K562 (cell line): ENCODE results near the gene DOLPP1. TPM values are rescaled to one million over a fixed set of nuclear protein-coding genes. Genes with fewer than 3 reads are reported as not detected.

ENCODE experiments used
- ATAC-seq: fragments of 200-7000 bp; cut with Tn5 transposase; 3 replicates; pipeline ENCODE4 v1.9.1; 2020; ENCODE audit warnings: moderate library complexity
- BruUV-seq: library from RNA; stranded (reverse); fragments of 400-500 nt; replicated peaks from 2 replicates; lab custom pipeline; 2021; lab: Mats Ljungman, UMichigan
- CTCF ChIA-PET: fragments of 300-600 bp; formaldehyde crosslinking; extraction: SDS; loops from one replicate; lab custom pipeline; 2021; ENCODE audit warnings: low intra/inter-chr PET ratio; lab: Yijun Ruan, JAX
- POLR2A ChIA-PET: fragments of 300-600, 350-650 bp; sonication (Branson Sonifier 250); formaldehyde crosslinking; extraction: SDS; loops from one replicate; lab custom pipeline; 2021; ENCODE audit warnings: antibody characterized with exemption, inconsistent platforms; lab: Yijun Ruan, JAX
- DNase-seq, 4 experiments: peaks; one replicate each; pipeline versions ENCODE4 v3.0.0 to v3.0.0-alpha.2; 2011 to 2018; ENCODE audit warnings: low spot score in 3 of 4, mixed read lengths in 3 of 4; ENCODE audit errors: extremely low read depth in 1 of 4
- FAIRE-seq: peaks from 2 replicates; lab custom pipeline; 2011; peaks lifted over from hg19 to GRCh38; lab: Jason Lieb, UNC
- H2AFZ ChIP-seq: 2 replicates; pipeline ENCODE4 v1.6.0; 2011; ENCODE audit warnings: low read depth, low read length, control low read depth, inconsistent platforms
- H3K27ac ChIP-seq: fragments of 200-600 bp; 3 replicates; pipeline ENCODE4 v1.8.0; 2011; ENCODE audit warnings: low read depth, mild to moderate bottlenecking, control low read depth, inconsistent platforms, low read length, moderate library complexity, mixed read lengths; ENCODE audit errors: extremely low read depth
- H3K27me3 ChIP-seq, 2 experiments: fragments of 300-600 bp in 1 of 2; 2 replicates in 1 of 2; 3 replicates in 1 of 2; pipeline versions ENCODE4 v1.6.0 to v1.8.0; 2011; ENCODE audit warnings: inconsistent platforms in 2 of 2, low read length in 2 of 2, mild to moderate bottlenecking in 1 of 2, mixed read lengths in 1 of 2, moderate library complexity in 1 of 2; ENCODE audit not compliant: control insufficient read depth in 2 of 2, insufficient read depth in 2 of 2
- H3K36me3 ChIP-seq: fragments of 300-600 bp; 3 replicates; pipeline ENCODE4 v1.8.0; 2011; ENCODE audit warnings: mild to moderate bottlenecking, low read length, inconsistent platforms; ENCODE audit not compliant: control insufficient read depth, insufficient read depth
- H3K4me1 ChIP-seq, 2 experiments: fragments of 200-600 bp in 1 of 2; replicated peaks in 1 of 2; 2 replicates in 1 of 2; 3 replicates in 1 of 2; pipeline versions ENCODE4 v1.5.1 to v1.8.0; 2011; ENCODE audit warnings: inconsistent platforms in 2 of 2, low read length in 2 of 2, mild to moderate bottlenecking in 1 of 2, mixed read lengths in 1 of 2, moderate library complexity in 1 of 2; ENCODE audit not compliant: control insufficient read depth in 2 of 2, insufficient read depth in 2 of 2
- H3K4me2 ChIP-seq: 2 replicates; pipeline ENCODE4 v1.6.1; 2011; ENCODE audit warnings: low read length, control low read depth, inconsistent platforms, mixed read lengths; ENCODE audit not compliant: insufficient read depth
- H3K4me3 ChIP-seq: fragments of 200-600 bp; sonication (generic), shearing (Covaris generic); 2 replicates; pipeline ENCODE4 v1.5.1; 2016; ENCODE audit warnings: control low read depth, inconsistent platforms
- H3K79me2 ChIP-seq: fragments of 200-600 bp; 3 replicates; pipeline ENCODE4 v1.8.0; 2011; ENCODE audit warnings: low read length, inconsistent platforms; ENCODE audit not compliant: control insufficient read depth, insufficient read depth
- H3K9ac ChIP-seq, 2 experiments: 2 replicates each; pipeline versions ENCODE4 v1.6.0 to v1.6.1; 2011; ENCODE audit warnings: low read depth in 2 of 2, low read length in 2 of 2, control low read depth in 1 of 2, inconsistent platforms in 1 of 2, mild to moderate bottlenecking in 1 of 2, mixed read lengths in 1 of 2; ENCODE audit not compliant: insufficient read depth in 1 of 2
- H3K9me1 ChIP-seq: one replicate; pipeline ENCODE4 v1.6.0; 2011; ENCODE audit warnings: inconsistent platforms, mild to moderate bottlenecking, low read length, moderate library complexity; ENCODE audit not compliant: control insufficient read depth, insufficient read depth
- H3K9me3 ChIP-seq: replicated peaks from 2 replicates; pipeline ENCODE4 v1.5.1; 2011; ENCODE audit warnings: low read depth, low read length, inconsistent platforms; ENCODE audit not compliant: control insufficient read depth, insufficient read depth
- H4K20me1 ChIP-seq: replicated peaks from 2 replicates; pipeline ENCODE4 v1.6.1; 2011; ENCODE audit warnings: low read length, inconsistent platforms, mixed read lengths; ENCODE audit not compliant: control insufficient read depth, insufficient read depth
- BMI1 ChIP-seq: fragments of 150-350 bp; IDR thresholded peaks from 2 replicates; pipeline ENCODE4 v1.6.1; 2014; ENCODE audit warnings: low read length
- CEBPB ChIP-seq: fragments of 450-650 bp; IDR thresholded peaks from 2 replicates; pipeline ENCODE4 v1.6.1; 2016; ENCODE audit warnings: missing genetic modification characterization, missing compliant biosample characterization
- CTBP1 ChIP-seq: fragments of 450-650 bp; IDR thresholded peaks from 2 replicates; pipeline ENCODE4 v1.6.1; 2016; ENCODE audit warnings: borderline replicate concordance
- FOSL1 ChIP-seq: fragments of 200-800 bp; sonication (Bioruptor generic); conservative IDR thresholded peaks from 2 replicates; pipeline ENCODE4 v1.6.1; 2016; ENCODE audit warnings: missing genetic modification characterization, missing compliant biosample characterization
- FOXA3 ChIP-seq, 2 experiments: fragments of 450-650 bp in 1 of 2; sonication (generic) in 1 of 2; formaldehyde crosslinking; IDR thresholded peaks in 1 of 2; conservative IDR thresholded peaks in 1 of 2; 2 replicates each; pipeline versions ENCODE4 v1.4.0 to v1.8.0; 2020 to 2022; ENCODE audit warnings: mild to moderate bottlenecking in 2 of 2, missing genetic modification reagents in 1 of 2
- KAT8 ChIP-seq: fragments of 450-650 bp; IDR thresholded peaks from 2 replicates; pipeline ENCODE4 v1.6.1; 2016; ENCODE audit warnings: low read depth, mild to moderate bottlenecking
- KLF6 ChIP-seq: fragments of 250-450 bp; sonication (Bioruptor Pico); IDR thresholded peaks from 2 replicates; pipeline ENCODE4 v1.4.0; 2020; ENCODE audit warnings: mild to moderate bottlenecking, moderate library complexity, borderline replicate concordance
- OTX1 ChIP-seq: fragments of 450-650 bp; formaldehyde crosslinking; IDR thresholded peaks from 2 replicates; pipeline ENCODE4 v1.4.0; 2022; ENCODE audit warnings: mild to moderate bottlenecking
- POLR3G ChIP-seq: IDR thresholded peaks from 2 replicates; pipeline ENCODE4 v1.6.1; 2011; ENCODE audit not compliant: insufficient read length, insufficient replicate concordance; ENCODE audit errors: extremely low read depth
- RBBP5 ChIP-seq: fragments of 200-600 bp; sonication (generic); IDR thresholded peaks from 2 replicates; pipeline ENCODE4 v1.6.1; 2012; ENCODE audit warnings: borderline replicate concordance, mild to moderate bottlenecking, low read length, control low read depth, inconsistent platforms; ENCODE audit not compliant: insufficient read depth, poor library complexity, severe bottlenecking
- RBM14 ChIP-seq: fragments of 200-400 bp; formaldehyde crosslinking; IDR thresholded peaks from 2 replicates; pipeline ENCODE4 v1.6.1; 2018; ENCODE audit warnings: low read depth, mild to moderate bottlenecking, low read length, moderate library complexity, borderline replicate concordance; ENCODE audit not compliant: insufficient read depth
- SIX5 ChIP-seq, 2 experiments: IDR thresholded peaks; 2 replicates each; pipeline ENCODE4 v1.6.1; 2011; ENCODE audit warnings: low read length in 2 of 2, borderline replicate concordance in 1 of 2, low read depth in 1 of 2, mild to moderate bottlenecking in 1 of 2, moderate library complexity in 1 of 2; ENCODE audit not compliant: insufficient read depth in 1 of 2
- SOX6 ChIP-seq: fragments of 450-650 bp; IDR thresholded peaks from 2 replicates; pipeline ENCODE4 v1.6.1; 2014; ENCODE audit warnings: mild to moderate bottlenecking
- ZNF717 ChIP-seq: fragments of 250-450 bp; sonication (Bioruptor Pico); IDR thresholded peaks from 2 replicates; pipeline ENCODE4 v1.5.0; 2021
- WGBS: fragments of 100-300 bp; shearing (Covaris generic); methylation state at CpG from one replicate; pipeline ENCODE4 v1.1.6; 2016; ENCODE audit warnings: low coverage, mixed read lengths; ENCODE audit not compliant: insufficient coverage; ENCODE audit errors: missing lambda C conversion rate; 5-methylcytosine and 5-hydroxymethylcytosine counted together
- in situ Hi-C: fragments of 300-500 bp; cut with MboI; formaldehyde crosslinking; loops from 4 replicates; pipeline ENCODE4 v1.15.0; 2018; ENCODE audit warnings: inconsistent platforms, mixed read lengths
- intact Hi-C: fragments of 100-400 bp; cut with micrococcal nuclease; formaldehyde crosslinking; loops from 2 replicates; pipeline ENCODE4 v1.14.2; 2022
- polyA plus RNA-seq, 8 experiments: library from polyadenylated mRNA; depleted of rRNA in 4 of 8; stranded (reverse) in 5 of 8; unstranded in 3 of 8; fragments of >200 nt; fragmentation: Nextera tagmentation in 2 of 8; fragmentation: Illumina TruSeq in 1 of 8; extraction: Ambion mirVana in 2 of 8; extraction: Trizol in 1 of 8; gene quantifications; 2 replicates each; pipeline versions ENCODE4 v1.2.1 to v1.2.3, GENCODE V29; 2011 to 2014; ENCODE audit warnings: inconsistent platforms in 1 of 8, missing spikeins in 1 of 8
- total RNA-seq, 7 experiments: library from RNA; depleted of rRNA in 6 of 7; stranded (reverse); fragments of >200 nt in 6 of 7; fragmentation: Illumina TruSeq in 2 of 7; extraction: Trizol in 2 of 7; gene quantifications; 2 replicates each; pipeline versions ENCODE4 v1.2.1 to v1.2.3, GENCODE V29; 2011 to 2021; ENCODE audit warnings: low replicate concordance in 1 of 7
- TF ChIP-seq, protein P1 (sequence below), 2 experiments: fragments of 450-650 bp; IDR thresholded peaks; 2 replicates each; pipeline ENCODE4 v1.6.1; 2018; ENCODE audit warnings: mild to moderate bottlenecking in 2 of 2, low read depth in 1 of 2; ENCODE audit not compliant: partially characterized antibody in 2 of 2
- TF ChIP-seq, protein P2 (sequence below): sonication (generic); formaldehyde crosslinking; IDR thresholded peaks from 2 replicates; pipeline ENCODE4 v1.8.1; 2023; ENCODE audit warnings: mild to moderate bottlenecking, missing genetic modification reagents
- TF ChIP-seq, protein P3 (sequence below): fragments of 450-650 bp; IDR thresholded peaks from 2 replicates; pipeline ENCODE4 v1.6.1; 2016

DOLPP1 gene
- total and polyA plus RNA-seq, 9 of the 15 experiments (the other 6 are each of a cell fraction or from before 2014, with no cell fraction given), result 3.0 to 39.8 (median 30.5) TPM

DNA sequence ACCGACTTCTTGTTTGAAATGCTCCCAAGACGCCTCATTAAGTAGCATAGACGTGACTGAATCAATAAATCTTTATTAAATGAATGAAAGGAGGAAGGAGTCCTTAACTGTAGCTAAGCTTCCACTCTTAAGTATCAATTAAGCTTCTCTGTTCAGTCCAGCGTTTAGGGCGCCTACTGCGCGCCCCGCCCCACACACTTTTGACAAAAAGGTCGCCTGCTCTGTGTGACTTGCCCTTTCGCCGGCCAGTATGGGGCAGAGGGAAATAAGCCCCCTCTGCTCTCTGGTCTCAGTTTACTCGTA, 662 bp upstream of the DOLPP1 start:
- BruUV-seq, result TSS peak; percentile 91
- TF ChIP-seq FOXA3 (CRISPR knock-in tag; conservative IDR thresholded peaks at IDR 0.05 in 1 of 2, IDR thresholded peaks at IDR 0.05 in 1 of 2) (no peak), CEBPB (tag) (no peak), KAT8 (0 out of 2 replicates have a peak, but pooled peaks have one; percentile 44), FOSL1 (tag) (no peak), BMI1 (no peak), KLF6 (CRISPR knock-in tag) (no peak), OTX1 (no peak), RBBP5 (no peak), CTBP1 (no peak), SIX5 (IDR thresholded peaks at IDR 0.05; ENCODE audit: borderline replicate concordance in 1 of 2, insufficient read depth in 1 of 2, low read depth in 1 of 2, low read length in 2 of 2) (no peak), RBM14 (no peak), SOX6 (no peak), POLR3G (no peak), ZNF717 (CRISPR knock-in tag) (no peak)
- TF ChIP-seq, protein P1, sequence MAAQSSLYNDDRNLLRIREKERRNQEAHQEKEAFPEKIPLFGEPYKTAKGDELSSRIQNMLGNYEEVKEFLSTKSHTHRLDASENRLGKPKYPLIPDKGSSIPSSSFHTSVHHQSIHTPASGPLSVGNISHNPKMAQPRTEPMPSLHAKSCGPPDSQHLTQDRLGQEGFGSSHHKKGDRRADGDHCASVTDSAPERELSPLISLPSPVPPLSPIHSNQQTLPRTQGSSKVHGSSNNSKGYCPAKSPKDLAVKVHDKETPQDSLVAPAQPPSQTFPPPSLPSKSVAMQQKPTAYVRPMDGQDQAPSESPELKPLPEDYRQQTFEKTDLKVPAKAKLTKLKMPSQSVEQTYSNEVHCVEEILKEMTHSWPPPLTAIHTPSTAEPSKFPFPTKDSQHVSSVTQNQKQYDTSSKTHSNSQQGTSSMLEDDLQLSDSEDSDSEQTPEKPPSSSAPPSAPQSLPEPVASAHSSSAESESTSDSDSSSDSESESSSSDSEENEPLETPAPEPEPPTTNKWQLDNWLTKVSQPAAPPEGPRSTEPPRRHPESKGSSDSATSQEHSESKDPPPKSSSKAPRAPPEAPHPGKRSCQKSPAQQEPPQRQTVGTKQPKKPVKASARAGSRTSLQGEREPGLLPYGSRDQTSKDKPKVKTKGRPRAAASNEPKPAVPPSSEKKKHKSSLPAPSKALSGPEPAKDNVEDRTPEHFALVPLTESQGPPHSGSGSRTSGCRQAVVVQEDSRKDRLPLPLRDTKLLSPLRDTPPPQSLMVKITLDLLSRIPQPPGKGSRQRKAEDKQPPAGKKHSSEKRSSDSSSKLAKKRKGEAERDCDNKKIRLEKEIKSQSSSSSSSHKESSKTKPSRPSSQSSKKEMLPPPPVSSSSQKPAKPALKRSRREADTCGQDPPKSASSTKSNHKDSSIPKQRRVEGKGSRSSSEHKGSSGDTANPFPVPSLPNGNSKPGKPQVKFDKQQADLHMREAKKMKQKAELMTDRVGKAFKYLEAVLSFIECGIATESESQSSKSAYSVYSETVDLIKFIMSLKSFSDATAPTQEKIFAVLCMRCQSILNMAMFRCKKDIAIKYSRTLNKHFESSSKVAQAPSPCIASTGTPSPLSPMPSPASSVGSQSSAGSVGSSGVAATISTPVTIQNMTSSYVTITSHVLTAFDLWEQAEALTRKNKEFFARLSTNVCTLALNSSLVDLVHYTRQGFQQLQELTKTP (IDR thresholded peaks at IDR 0.05; ENCODE audit: low read depth in 1 of 2, partially characterized antibody in 2 of 2), result peak in 1 of 2 experiments; percentile 36
- TF ChIP-seq, protein P2, sequence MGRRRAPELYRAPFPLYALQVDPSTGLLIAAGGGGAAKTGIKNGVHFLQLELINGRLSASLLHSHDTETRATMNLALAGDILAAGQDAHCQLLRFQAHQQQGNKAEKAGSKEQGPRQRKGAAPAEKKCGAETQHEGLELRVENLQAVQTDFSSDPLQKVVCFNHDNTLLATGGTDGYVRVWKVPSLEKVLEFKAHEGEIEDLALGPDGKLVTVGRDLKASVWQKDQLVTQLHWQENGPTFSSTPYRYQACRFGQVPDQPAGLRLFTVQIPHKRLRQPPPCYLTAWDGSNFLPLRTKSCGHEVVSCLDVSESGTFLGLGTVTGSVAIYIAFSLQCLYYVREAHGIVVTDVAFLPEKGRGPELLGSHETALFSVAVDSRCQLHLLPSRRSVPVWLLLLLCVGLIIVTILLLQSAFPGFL (CRISPR knock-in tag), result 0 out of 2 replicates have a peak, but pooled peaks have one; percentile 43
- TF ChIP-seq, protein P3, sequence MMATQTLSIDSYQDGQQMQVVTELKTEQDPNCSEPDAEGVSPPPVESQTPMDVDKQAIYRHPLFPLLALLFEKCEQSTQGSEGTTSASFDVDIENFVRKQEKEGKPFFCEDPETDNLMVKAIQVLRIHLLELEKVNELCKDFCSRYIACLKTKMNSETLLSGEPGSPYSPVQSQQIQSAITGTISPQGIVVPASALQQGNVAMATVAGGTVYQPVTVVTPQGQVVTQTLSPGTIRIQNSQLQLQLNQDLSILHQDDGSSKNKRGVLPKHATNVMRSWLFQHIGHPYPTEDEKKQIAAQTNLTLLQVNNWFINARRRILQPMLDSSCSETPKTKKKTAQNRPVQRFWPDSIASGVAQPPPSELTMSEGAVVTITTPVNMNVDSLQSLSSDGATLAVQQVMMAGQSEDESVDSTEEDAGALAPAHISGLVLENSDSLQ, result no peak

More for the DNA sequence above, 662 bp upstream of the DOLPP1 start:
- Histone ChIP-seq H2AFZ (peak overlapping the region; percentile 88), H4K20me1 (no peaks in the 10 kb centered on the region; the same call in 1 of the 2 replicates), H3K9ac (peak overlapping the region; percentile 68 to 87), H3K36me3 (peaks cover 30% of the 10 kb centered on the region; the same call in 2 of the 3 replicates), H3K9me1 (no peaks in the 10 kb centered on the region), H3K27ac (peak overlapping the region; percentile 68), H3K4me3 (peak overlapping the region; percentile 67), H3K9me3 (no peaks in the 10 kb centered on the region), H3K27me3 (no peaks in the 10 kb centered on the region), H3K4me2 (peak overlapping the region; percentile 87), H3K79me2 (peaks cover 47% of the 10 kb centered on the region), H3K4me1 (peaks cover 4 to 48% of the 10 kb centered on the region in 2 experiments; a peak in 4 of 5 replicates)
- FAIRE-seq (no peak), ATAC-seq (no peak), DNase-seq (no peak)
- in situ Hi-C loops (no loop called here), intact Hi-C loops (loop anchor here (5.0 kb wide), 1 partner anchor 43 kb away; the partner anchor contains the start of gene MIGA2)
- 3% methylated on average over 11 of the region's 12 CpGs for WGBS
- POLR2A ChIA-PET, result interaction anchor here (0.6 to 2.2 kb wide), 11 partner anchors 7 to 1210 kb away, joined by 3 to 7 read pairs (median 3); no protein-coding TSS in a partner anchor
- CTCF ChIA-PET, result no interaction called here
